Gastroesophageal sphincter (tissue), 3 donors: Measurements from ENCODE around the gene GCNT1.

Source experiments
- CTCF ChIP-seq, 4 experiments: fragments of 200-600 bp in 2 of 4; fragments of 450-650 bp in 2 of 4; sonication (generic) in 1 of 4; IDR thresholded peaks; one replicate each; pipeline ENCODE4 v1.5.1; 2017 to 2019; ENCODE audit warnings: antibody characterized with exemption in 4 of 4, mild to moderate bottlenecking in 2 of 4, moderate library complexity in 2 of 4
- POLR2A ChIP-seq, 2 donors: fragments of 450-650 bp; IDR thresholded peaks; one replicate each; pipeline ENCODE4 v1.6.1; 2017; ENCODE audit warnings: antibody characterized with exemption in 2 of 2, mild to moderate bottlenecking in 2 of 2, moderate library complexity in 1 of 2
- POLR2AphosphoS5 ChIP-seq: sonication (generic); formaldehyde crosslinking; IDR thresholded peaks from one replicate; pipeline ENCODE4 v1.6.1; 2017; ENCODE audit warnings: antibody characterized with exemption

DNA sequence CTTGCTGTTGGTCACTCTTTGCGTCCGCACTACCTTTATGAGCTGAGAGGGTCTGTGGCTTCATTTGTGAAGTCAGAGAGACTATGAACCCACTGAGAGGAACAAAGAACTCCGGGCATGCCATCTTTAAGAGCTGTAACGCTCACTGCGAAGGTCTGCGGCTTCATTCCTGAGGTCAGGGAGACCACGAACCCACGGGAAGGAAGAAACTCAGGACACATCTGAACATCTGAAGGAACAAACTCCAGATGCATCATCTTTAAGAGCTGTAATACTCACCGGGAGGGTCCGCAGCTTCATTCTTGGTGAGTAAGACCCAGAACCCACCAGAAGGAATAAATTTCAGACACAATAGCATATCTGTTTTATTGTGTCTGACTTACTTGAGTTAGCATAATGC is 19.2 kb downstream of the GCNT1 start:
- TF ChIP-seq CTCF (IDR thresholded peaks at IDR 0.05) (no peak), POLR2AphosphoS5 (no peak), POLR2A (IDR thresholded peaks at IDR 0.05) (no peak)
